ENCODE data around the gene VWC2.

The VWC2 gene

GRCh38 chr7:49893131-49893530 is 119.7 kb downstream of the VWC2 start:
- Histone ChIP-seq H3K79me1 (replicated peaks; ENCODE audit: low read length, poor library complexity, severe bottlenecking) (no peaks in the 10 kb centered on the region), H3K27me3 (ENCODE audit: control insufficient read depth in 1 of 2, insufficient read depth in 1 of 2, low read length in 2 of 2) (no peaks in the 10 kb centered on the region), H3K36me3 (ENCODE audit: control insufficient read depth in 1 of 2, insufficient read depth in 2 of 2, low read depth in 1 of 2, low read length in 2 of 2) (no peaks in the 10 kb centered on the region), H2AFZ (ENCODE audit: low read depth, low read length) (no peak overlapping the region), H3K4me3 (ENCODE audit: insufficient read depth in 1 of 2, low read depth in 1 of 2, low read length in 2 of 2) (no peak overlapping the region), H3K18ac (ENCODE audit: low read depth in 1 of 2, low read length in 2 of 2) (no peak overlapping the region), H3K9ac (ENCODE audit: low read length) (no peak overlapping the region), H3K4ac (ENCODE audit: low read depth in 1 of 2, low read length in 2 of 2) (no peak overlapping the region), H4K91ac (ENCODE audit: low read length) (no peak overlapping the region), H3K27ac (ENCODE audit: low read length, poor library complexity, severe bottlenecking) (no peak overlapping the region), H4K8ac (ENCODE audit: low read length) (no peak overlapping the region), H3K4me1 (ENCODE audit: control insufficient read depth, insufficient read depth, low read depth, low read length) (no peaks in the 10 kb centered on the region), H3K4me2 (ENCODE audit: low read length, poor library complexity, severe bottlenecking) (no peak overlapping the region), H2AK5ac (ENCODE audit: low read length, severe bottlenecking) (no peak overlapping the region), H3K9me3 (ENCODE audit: control insufficient read depth, low read length) (peaks cover 6% of the 10 kb centered on the region), H2BK12ac (ENCODE audit: low read length in 2 of 2) (no peak overlapping the region), H2BK15ac (ENCODE audit: low read depth, poor library complexity, severe bottlenecking) (no peak overlapping the region), H3K23ac (ENCODE audit: low read length in 2 of 2) (no peak overlapping the region), H2BK5ac (ENCODE audit: low read depth, low read length, poor library complexity, severe bottlenecking) (no peak overlapping the region), H2BK120ac (ENCODE audit: low read depth, low read length) (no peak overlapping the region), H3K14ac (ENCODE audit: low read length in 2 of 2) (no peak overlapping the region)
- DNase-seq = no peak
- 84% methylated on average over 2 of the region's 4 CpGs for WGBS

- H2BK12ac ChIP-seq (ENCODE audit: low read length in 2 of 2) = no peak overlapping the region
- no peaks in the 10 kb centered on the region for H3K36me3 ChIP-seq (ENCODE audit: control insufficient read depth in 1 of 2, insufficient read depth in 2 of 2, low read depth in 1 of 2, low read length in 2 of 2)
- H3K23ac ChIP-seq (ENCODE audit: low read length in 2 of 2) = no peak overlapping the region
- no peak overlapping the region for H2AK5ac ChIP-seq (ENCODE audit: low read length, severe bottlenecking)
- no peak overlapping the region for H3K4me2 ChIP-seq (ENCODE audit: low read length, poor library complexity, severe bottlenecking)
- no peaks in the 10 kb centered on the region for H3K4me1 ChIP-seq (ENCODE audit: control insufficient read depth, insufficient read depth, low read depth, low read length)
- H3K27ac ChIP-seq (ENCODE audit: low read length, poor library complexity, severe bottlenecking) = no peak overlapping the region
- H3K4me3 ChIP-seq (ENCODE audit: insufficient read depth in 1 of 2, low read depth in 1 of 2, low read length in 2 of 2) = no peak overlapping the region
- no peaks in the 10 kb centered on the region for H3K27me3 ChIP-seq (ENCODE audit: control insufficient read depth in 1 of 2, insufficient read depth in 1 of 2, low read length in 2 of 2)
- no peak for DNase-seq
- H3K4ac ChIP-seq (ENCODE audit: low read depth in 1 of 2, low read length in 2 of 2) = no peak overlapping the region
- H3K9me3 ChIP-seq (ENCODE audit: control insufficient read depth, low read length) = peaks cover 6% of the 10 kb centered on the region
- no peak overlapping the region for H4K91ac ChIP-seq (ENCODE audit: low read length)
- H2BK15ac ChIP-seq (ENCODE audit: low read depth, poor library complexity, severe bottlenecking) = no peak overlapping the region
- no peak overlapping the region for H4K8ac ChIP-seq (ENCODE audit: low read length)
- H3K79me1 ChIP-seq (replicated peaks; ENCODE audit: low read length, poor library complexity, severe bottlenecking) = no peaks in the 10 kb centered on the region
- no peak overlapping the region for H2BK5ac ChIP-seq (ENCODE audit: low read depth, low read length, poor library complexity, severe bottlenecking)
- H2BK120ac ChIP-seq (ENCODE audit: low read depth, low read length) = no peak overlapping the region
- 86% methylated on average over 4 of the region's 4 CpGs for WGBS
- H3K14ac ChIP-seq (ENCODE audit: low read length in 2 of 2) = no peak overlapping the region
- H3K18ac ChIP-seq (ENCODE audit: low read depth in 1 of 2, low read length in 2 of 2) = no peak overlapping the region
- H2AFZ ChIP-seq (ENCODE audit: low read depth, low read length) = no peak overlapping the region
- no peak overlapping the region for H3K9ac ChIP-seq (ENCODE audit: low read length)
Observed at GRCh38 chr7:49894543-49894942, 121.1 kb downstream of the VWC2 start.

GRCh38 chr7:49911909-49912308 is 138.5 kb downstream of the VWC2 start:
- no peak overlapping the region for H2AFZ ChIP-seq (ENCODE audit: low read depth, low read length)
- H3K9me3 ChIP-seq (ENCODE audit: control insufficient read depth, low read length) = no peaks in the 10 kb centered on the region
- no peaks in the 10 kb centered on the region for H3K4me1 ChIP-seq (ENCODE audit: control insufficient read depth, insufficient read depth, low read depth, low read length)
- no peak overlapping the region for H3K4ac ChIP-seq (ENCODE audit: low read depth in 1 of 2, low read length in 2 of 2)
- H3K14ac ChIP-seq (ENCODE audit: low read length in 2 of 2) = no peak overlapping the region
- H2BK15ac ChIP-seq (ENCODE audit: low read depth, poor library complexity, severe bottlenecking) = no peak overlapping the region
- no peak overlapping the region for H3K4me2 ChIP-seq (ENCODE audit: low read length, poor library complexity, severe bottlenecking)
- H3K27me3 ChIP-seq (ENCODE audit: control insufficient read depth in 1 of 2, insufficient read depth in 1 of 2, low read length in 2 of 2) = no peaks in the 10 kb centered on the region
- H4K91ac ChIP-seq (ENCODE audit: low read length) = no peak overlapping the region
- no peak for DNase-seq
- no peaks in the 10 kb centered on the region for H3K79me1 ChIP-seq (replicated peaks; ENCODE audit: low read length, poor library complexity, severe bottlenecking)
- no peak overlapping the region for H2BK5ac ChIP-seq (ENCODE audit: low read depth, low read length, poor library complexity, severe bottlenecking)
- H3K4me3 ChIP-seq (ENCODE audit: insufficient read depth in 1 of 2, low read depth in 1 of 2, low read length in 2 of 2) = no peak overlapping the region
- no peak overlapping the region for H2BK120ac ChIP-seq (ENCODE audit: low read depth, low read length)
- WGBS = 87% methylated on average over 7 of the region's 8 CpGs
- H2AK5ac ChIP-seq (ENCODE audit: low read length, severe bottlenecking) = no peak overlapping the region
- no peak overlapping the region for H3K9ac ChIP-seq (ENCODE audit: low read length)
- H3K23ac ChIP-seq (ENCODE audit: low read length in 2 of 2) = no peak overlapping the region
- no peak overlapping the region for H3K18ac ChIP-seq (ENCODE audit: low read depth in 1 of 2, low read length in 2 of 2)
- H3K27ac ChIP-seq (ENCODE audit: low read length, poor library complexity, severe bottlenecking) = no peak overlapping the region
- H4K8ac ChIP-seq (ENCODE audit: low read length) = no peak overlapping the region
- no peak overlapping the region for H2BK12ac ChIP-seq (ENCODE audit: low read length in 2 of 2)
- H3K36me3 ChIP-seq (ENCODE audit: control insufficient read depth in 1 of 2, insufficient read depth in 2 of 2, low read depth in 1 of 2, low read length in 2 of 2) = no peaks in the 10 kb centered on the region

GRCh38 chr7:49926720-49927119 is 153.3 kb downstream of the VWC2 start:
- Histone ChIP-seq H3K4ac (ENCODE audit: low read depth in 1 of 2, low read length in 2 of 2) (no peak overlapping the region), H3K79me1 (replicated peaks; ENCODE audit: low read length, poor library complexity, severe bottlenecking) (no peaks in the 10 kb centered on the region)
- WGBS = 81% methylated on average over 6 of the region's 6 CpGs

More at GRCh38 chr7:49926720-49927119, 153.3 kb downstream of the VWC2 start:
- Histone ChIP-seq H3K4me2 (ENCODE audit: low read length, poor library complexity, severe bottlenecking) (no peak overlapping the region), H3K36me3 (ENCODE audit: control insufficient read depth in 1 of 2, insufficient read depth in 2 of 2, low read depth in 1 of 2, low read length in 2 of 2) (no peaks in the 10 kb centered on the region), H3K4me1 (ENCODE audit: control insufficient read depth, insufficient read depth, low read depth, low read length) (no peaks in the 10 kb centered on the region), H3K4me3 (ENCODE audit: insufficient read depth in 1 of 2, low read depth in 1 of 2, low read length in 2 of 2) (no peak overlapping the region), H4K8ac (ENCODE audit: low read length) (no peak overlapping the region), H3K27ac (ENCODE audit: low read length, poor library complexity, severe bottlenecking) (no peak overlapping the region), H2BK12ac (ENCODE audit: low read length in 2 of 2) (no peak overlapping the region), H2AFZ (ENCODE audit: low read depth, low read length) (no peak overlapping the region), H2BK120ac (ENCODE audit: low read depth, low read length) (no peak overlapping the region), H4K91ac (ENCODE audit: low read length) (no peak overlapping the region), H2BK15ac (ENCODE audit: low read depth, poor library complexity, severe bottlenecking) (no peak overlapping the region), H3K9ac (ENCODE audit: low read length) (no peak overlapping the region), H3K23ac (ENCODE audit: low read length in 2 of 2) (no peak overlapping the region), H3K9me3 (ENCODE audit: control insufficient read depth, low read length) (peaks cover 8% of the 10 kb centered on the region), H2AK5ac (ENCODE audit: low read length, severe bottlenecking) (no peak overlapping the region), H3K14ac (ENCODE audit: low read length in 2 of 2) (no peak overlapping the region), H3K18ac (ENCODE audit: low read depth in 1 of 2, low read length in 2 of 2) (no peak overlapping the region), H3K27me3 (ENCODE audit: control insufficient read depth in 1 of 2, insufficient read depth in 1 of 2, low read length in 2 of 2) (no peaks in the 10 kb centered on the region), H2BK5ac (ENCODE audit: low read depth, low read length, poor library complexity, severe bottlenecking) (no peak overlapping the region)
- DNase-seq = no peak

Measured in mesenchymal stem cell (in vitro differentiated cells and primary cell).